NCI-H446 (cell line): ENCODE results near the gene ADAMTS4.
A peak's percentile ranks its signal among the peaks of the same experiment; 100 is the strongest.
"Not testable (repeated sequence)": the region's sequence is repeated elsewhere in the genome, so short reads cannot be mapped to it uniquely, and the experiment has no call there.

ENCODE experiments used
- DNase-seq, 2 experiments: peaks; one replicate each; lab custom pipeline; 2025; lab: John Stamatoyannopoulos, UW

ADAMTS4 gene

GRCh38 chr1:161198897-161199431 lies at the start of gene ADAMTS4:
Gene ADAMTS4, minus strand, starts transcription at chr1:161199054. Its CDS starts 427 bp downstream, at chr1:161198627.
- DNase-seq = peak; percentile 94 to 99

GRCh38 chr1:161244888-161245287 lies 46.0 kb upstream of the ADAMTS4 start:
- DNase-seq = no peak

- no peak for DNase-seq
These were observed 43.5 kb upstream of the ADAMTS4 start for GRCh38 chr1:161242313-161242712.

- no peak for DNase-seq
These were observed 42.8 kb upstream of the ADAMTS4 start for GRCh38 chr1:161241682-161242081.

GRCh38 chr1:161238039-161238473 lies 39.2 kb upstream of the ADAMTS4 start, which contains the start of gene NR1I3:
Gene NR1I3, minus strand, starts transcription at chr1:161238203. Its CDS starts 1,638 bp downstream, at chr1:161236565.
- DNase-seq = no peak

GRCh38 chr1:161235957-161236775 lies 37.3 kb upstream of the ADAMTS4 start:
- DNase-seq = no peak

GRCh38 chr1:161233102-161233501 lies 34.2 kb upstream of the ADAMTS4 start:
- DNase-seq = no peak

GRCh38 chr1:161230762-161231161 lies 31.9 kb upstream of the ADAMTS4 start:
- DNase-seq = no peak

GRCh38 chr1:161229896-161230295 lies 31.0 kb upstream of the ADAMTS4 start:
- no peak for DNase-seq

GRCh38 chr1:161228032-161228431 lies 29.2 kb upstream of the ADAMTS4 start:
- DNase-seq = no peak

- DNase-seq = peak; percentile 56 to 82
These were observed 28.5 kb upstream of the ADAMTS4 start for GRCh38 chr1:161227196-161227871.

GRCh38 chr1:161226759-161227158 lies 27.9 kb upstream of the ADAMTS4 start:
- peak in 1 of 2 experiments; percentile 14 for DNase-seq

- DNase-seq = no peak
These were observed 27.5 kb upstream of the ADAMTS4 start for GRCh38 chr1:161226320-161226711.

- DNase-seq = peak; percentile 99 to 100
These were observed 26.9 kb upstream of the ADAMTS4 start, which contains the start of gene TOMM40L for GRCh38 chr1:161225534-161226319. Gene TOMM40L, plus strand, starts transcription at chr1:161226060. Its CDS starts 430 bp downstream, at chr1:161226490.

- DNase-seq = no peak
These were observed 26.3 kb upstream of the ADAMTS4 start for GRCh38 chr1:161225178-161225533.

- not testable (repeated sequence) for DNase-seq
These were observed 25.8 kb upstream of the ADAMTS4 start for GRCh38 chr1:161224695-161225087.

GRCh38 chr1:161223805-161224694 lies 25.2 kb upstream of the ADAMTS4 start:
- no peak for DNase-seq

GRCh38 chr1:161222175-161223019 lies 23.5 kb upstream of the ADAMTS4 start:
- no peak for DNase-seq

GRCh38 chr1:161220002-161220401 lies 21.1 kb upstream of the ADAMTS4 start:
- DNase-seq = no peak
